ENCODE data around the gene FTCDNL1.

Gene FTCDNL1

DNA sequence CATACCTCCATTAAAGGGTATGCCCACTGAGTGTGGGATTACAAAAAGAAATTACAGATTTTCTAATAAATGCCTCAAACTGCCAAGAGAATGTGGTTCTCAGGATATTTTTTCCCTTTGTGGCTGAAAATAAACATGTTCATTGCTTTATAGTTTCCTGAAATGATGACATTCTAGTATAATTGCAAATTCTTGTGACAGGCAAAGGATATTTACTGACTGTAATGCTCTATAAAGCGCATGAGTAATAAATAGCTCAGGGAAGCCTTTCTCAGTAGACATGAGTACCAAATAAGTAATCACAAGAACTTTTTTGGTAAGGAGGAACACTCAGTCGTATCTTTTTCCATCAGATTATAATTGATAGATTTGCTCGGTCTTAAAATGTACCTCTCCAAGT, 72.3 kb downstream of the FTCDNL1 start:
- no peak for DNase-seq

DNA sequence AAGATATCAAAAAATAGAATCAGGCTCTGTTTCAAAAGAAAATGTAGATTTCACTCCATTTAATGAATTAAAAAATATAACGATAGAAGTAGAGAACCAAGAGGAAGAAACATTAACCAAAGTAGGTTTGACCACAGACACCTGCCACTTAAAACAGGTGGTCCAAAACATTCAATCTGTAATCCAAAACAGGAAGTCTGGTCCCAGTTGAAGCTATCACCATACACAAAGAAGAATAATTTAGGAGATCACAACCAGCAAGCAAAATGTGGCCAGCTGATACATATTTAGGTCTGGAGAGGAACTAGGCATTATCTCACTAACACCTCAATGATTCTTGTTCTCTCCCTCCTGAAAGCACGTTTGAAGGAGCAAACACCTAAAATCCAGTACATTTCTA, 73.1 kb downstream of the FTCDNL1 start:
- no peak for DNase-seq

DNA sequence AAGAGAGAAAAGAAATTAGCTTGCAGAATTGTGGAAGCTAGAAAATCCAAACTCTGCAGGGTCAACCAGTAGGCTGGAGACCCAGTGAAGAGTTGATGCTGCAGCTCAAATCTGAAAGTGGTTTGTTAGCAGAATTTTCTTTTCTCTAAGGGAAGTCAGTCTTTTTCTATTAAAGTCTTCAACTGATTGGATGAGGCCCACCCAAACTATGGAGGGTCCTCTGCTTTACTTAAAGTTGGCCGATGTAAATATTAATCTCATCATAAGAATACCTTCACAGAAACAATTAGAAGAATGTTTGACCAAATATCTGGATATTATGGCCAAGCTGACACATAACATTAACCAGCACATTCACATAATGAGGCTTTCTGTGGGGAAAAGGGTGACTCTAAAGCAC, 73.7 kb downstream of the FTCDNL1 start:
- no peak for DNase-seq

DNA sequence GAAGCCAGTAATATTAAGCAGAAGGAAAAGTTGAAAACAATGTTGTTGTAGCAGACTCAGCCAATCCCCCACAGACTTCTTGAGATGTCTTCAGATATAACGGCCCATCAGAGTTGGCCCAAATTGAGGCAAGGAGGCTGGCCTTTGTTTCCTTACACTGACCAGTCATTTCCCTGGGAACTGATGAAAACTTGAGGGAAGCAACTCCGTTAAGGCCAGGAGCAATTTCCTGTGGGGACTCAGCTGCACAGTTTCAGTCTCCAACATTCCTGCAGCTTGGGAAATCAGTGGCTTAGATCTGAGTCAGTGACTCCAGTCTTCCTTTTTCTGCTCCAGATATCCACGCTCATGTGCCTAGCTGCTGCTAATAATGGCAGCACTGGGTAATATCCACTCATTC, 75.7 kb downstream of the FTCDNL1 start:
- no peak for DNase-seq

DNA sequence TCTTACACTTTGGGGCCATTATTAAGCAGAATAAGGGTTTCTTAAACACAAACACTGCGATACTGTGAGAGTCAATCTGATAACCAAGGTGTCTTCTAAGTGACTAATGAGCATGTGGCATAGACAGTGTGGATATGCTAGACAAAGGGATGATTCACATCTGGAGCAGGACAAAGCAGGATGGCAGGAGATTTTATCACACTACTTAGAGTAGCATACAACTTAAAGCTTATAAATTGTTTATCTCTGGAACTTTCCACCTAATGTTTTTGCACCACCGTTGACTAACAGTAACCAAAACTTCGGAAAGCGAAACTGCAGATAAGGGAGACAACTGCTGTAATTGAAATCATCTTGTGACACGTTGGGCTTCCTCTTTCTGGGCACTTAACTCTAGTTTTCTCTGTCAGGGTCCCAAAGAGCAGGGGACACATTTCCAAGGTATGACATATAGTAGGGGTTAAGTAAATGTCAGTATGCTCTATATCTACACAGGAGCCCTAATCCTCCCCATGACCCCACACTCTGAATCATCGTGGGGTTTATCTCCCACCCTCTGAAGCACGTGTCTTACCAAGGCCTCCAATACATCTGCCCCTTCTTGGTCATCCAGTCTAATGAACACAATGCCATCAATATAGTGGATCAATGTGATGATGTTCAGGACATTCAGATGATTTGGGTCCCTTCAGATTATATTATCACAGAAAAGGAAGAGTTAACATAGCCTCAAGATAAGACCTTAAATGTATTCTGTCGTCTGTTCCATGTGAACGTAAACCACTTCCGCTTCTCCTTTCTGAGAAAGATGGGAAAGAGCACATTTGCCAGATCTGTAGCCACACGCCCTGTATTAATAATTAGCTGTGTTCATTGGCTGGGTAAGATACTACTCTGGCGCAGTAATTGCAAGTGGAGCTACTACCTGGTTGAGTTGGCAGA, 78.7 kb downstream of the FTCDNL1 start:
- peak; percentile 30 for DNase-seq

DNA sequence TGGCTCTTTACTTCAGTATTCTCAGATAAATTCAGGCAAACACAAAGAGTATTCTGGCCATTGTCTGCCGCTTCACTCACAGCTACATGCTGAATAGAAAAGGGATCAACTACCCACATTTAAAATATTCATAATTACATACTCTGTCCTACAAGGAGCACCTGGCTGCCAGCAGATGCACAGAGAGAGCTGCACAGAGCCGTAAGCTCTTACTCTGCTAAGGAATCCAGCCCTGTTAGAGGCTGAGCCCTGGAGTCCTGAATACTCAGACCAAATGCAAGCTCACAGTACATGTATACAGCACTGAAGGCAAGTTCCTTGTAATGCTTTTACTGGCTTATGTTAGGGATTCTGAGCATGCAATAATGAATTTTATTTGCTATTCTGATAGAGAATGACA, 80.3 kb downstream of the FTCDNL1 start:
- no peak for DNase-seq

DNA sequence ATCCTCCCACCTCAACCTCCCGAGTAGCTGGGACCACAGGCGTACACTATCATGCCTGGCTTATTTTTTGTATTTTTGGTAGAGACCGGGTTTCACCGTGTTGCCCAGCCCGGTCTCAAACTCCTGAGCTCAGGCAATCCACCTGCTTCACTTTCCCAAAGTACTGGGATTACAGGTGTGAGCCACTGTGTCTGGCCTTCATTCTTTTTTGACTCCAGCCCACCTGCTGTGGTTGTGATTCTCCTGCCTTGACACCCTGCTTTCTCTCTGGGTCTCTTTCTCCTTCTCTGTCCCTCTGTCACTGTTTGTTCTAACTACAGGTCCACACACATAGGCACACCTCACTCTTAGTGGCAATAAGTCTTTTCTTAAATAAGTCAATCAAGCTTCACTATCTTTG, 85.3 kb downstream of the FTCDNL1 start:
- no peak for DNase-seq

DNA sequence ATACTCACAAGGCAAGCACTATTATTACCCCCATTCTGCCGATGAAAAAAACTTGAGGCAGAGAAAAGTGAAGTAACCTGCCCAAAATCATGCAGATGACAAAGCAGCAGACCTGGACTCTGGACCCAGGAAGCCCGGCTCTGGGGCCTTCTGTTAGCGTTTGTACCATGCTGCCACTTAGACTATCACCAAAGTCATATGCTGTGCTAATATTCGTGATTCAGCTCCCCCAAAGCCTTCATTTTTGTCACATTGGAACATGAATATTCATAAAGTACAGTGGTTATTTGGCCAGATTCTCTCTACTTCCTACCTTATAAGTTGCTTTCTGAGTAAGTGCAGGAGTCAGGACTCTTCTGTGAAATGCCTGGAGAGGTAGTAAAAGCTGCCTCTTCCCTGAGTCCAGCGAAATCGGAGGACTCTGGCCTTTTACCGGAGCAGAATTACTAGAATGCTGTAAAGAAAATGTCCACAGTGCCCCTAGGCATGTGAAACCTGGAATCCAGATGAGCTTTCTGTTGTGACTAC, 86.7 kb downstream of the FTCDNL1 start:
- DNase-seq: no peak

DNA sequence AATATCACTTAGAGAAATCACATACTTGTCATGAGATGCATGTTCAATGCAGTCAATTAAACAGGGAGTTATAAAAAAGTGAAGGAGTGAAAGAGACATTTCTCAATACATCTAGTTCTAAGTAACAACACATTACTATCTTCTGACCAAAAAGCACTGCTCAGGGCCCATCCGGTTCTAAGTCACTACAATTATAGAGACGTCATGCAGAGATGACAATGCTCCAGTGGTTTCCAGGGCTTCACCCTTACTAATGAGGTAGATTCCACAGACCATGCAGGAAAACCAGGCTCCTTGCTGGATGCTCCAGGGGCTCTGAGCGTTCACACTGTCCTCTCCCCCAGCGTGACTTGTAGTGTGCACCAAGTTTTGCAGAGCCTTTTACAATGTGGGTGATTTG, 88.0 kb downstream of the FTCDNL1 start:
- no peak for DNase-seq

DNA sequence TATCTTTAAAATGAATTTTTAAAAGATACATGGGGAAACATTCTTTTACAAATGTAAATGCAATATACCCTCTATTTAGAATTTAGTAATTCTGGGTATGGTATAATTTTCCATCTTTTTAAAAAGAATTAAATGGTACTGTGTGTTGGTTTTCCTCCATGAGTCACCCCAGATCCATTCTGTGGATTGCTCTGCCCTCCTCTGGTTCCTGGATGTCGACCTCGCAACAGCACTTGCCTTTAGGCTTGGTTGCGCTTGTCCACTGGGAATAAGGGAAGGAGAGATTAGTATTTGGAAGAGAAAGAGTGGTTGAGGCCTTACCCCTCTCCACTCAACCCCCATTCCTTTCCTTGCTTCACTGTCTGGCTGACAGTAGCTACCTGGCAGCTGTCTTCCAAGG, 90.4 kb downstream of the FTCDNL1 start:
- no peak for DNase-seq

DNA sequence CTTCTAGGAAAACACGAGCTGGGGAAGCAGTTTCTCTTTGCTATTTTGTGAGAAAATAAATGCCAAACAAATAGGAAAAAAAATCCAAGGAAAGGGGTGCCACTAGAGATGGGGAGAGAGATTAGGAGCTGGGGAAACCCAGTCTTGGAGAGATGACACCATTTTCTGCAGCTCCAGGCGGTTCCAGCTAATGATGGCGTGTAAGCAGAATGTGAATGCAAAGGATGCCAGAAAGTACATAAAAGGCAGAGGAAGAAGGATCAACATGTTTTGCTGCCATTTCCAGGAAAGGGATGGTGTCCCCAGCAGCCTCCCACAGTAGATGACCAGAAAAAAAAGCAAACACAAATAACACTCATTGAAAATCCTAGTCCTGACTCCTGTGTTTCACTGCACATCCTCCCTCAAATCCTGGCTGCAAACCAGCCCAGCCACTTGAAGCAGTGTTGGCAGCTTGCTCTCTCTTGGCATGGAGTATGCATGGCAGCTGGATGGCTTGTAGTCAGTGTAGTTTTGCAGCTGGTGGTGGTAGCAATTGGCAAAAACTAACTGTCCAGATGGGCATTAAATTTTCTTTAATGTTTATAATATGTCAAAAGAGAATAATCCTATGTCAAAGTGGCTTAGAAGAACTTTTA, 93.6 kb downstream of the FTCDNL1 start:
- no peak for DNase-seq

DNA sequence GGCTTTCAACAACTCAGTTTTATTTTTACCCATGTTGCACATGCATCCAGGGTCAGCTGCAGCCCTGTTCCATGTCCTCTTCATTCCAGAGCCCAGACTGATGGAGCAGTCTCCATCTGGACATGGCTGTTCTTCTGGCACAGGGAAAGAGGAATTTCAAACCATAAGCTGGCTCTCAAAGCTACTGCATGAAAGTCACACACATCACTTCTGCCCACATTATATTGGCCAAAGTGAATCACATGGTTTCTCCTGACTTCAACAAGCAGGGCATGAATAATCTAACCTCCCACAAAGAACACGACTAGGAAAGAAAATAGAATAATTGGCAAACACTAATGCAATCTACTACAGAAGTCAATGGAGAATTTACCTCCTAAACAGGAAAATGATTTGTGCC, 94.2 kb downstream of the FTCDNL1 start:
- no peak for DNase-seq

DNA sequence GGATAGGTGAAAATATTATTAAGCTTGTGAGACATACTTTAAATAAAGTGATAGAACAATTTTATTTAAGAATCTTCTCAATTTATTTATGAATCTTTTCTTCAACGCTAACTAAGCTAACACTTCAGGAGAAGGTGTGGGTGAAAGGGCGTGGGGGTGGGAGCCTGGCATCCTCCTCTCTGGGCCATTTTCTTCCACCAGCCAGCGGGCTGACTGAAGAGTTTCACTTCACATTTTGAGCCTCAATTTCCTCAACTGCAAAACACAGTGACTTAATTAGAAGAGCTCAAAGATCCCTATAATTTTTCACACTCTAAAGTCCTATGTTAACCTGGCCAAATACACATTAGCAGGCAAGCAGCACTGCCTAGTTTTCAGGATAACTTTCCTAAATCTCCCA, 94.8 kb downstream of the FTCDNL1 start:
- DNase-seq: no peak

DNA sequence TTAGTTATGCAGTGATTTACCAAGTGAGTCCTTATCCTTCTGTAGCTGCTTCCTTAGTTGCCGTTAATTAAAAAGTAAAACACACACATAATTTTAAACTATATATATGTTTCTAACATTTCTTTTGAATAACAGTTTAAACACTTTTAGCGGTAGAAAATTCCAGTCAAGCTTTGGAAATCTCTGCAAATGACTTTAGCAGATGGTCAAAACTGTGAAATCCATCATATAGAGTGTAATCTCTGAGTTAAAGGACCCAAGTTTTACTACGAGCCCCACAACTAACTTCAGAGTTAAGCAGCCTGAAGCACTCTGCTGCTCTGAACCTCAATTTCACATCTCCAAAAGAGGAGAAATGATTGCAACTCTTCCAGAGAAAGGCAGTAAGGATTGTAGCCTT, 96.2 kb downstream of the FTCDNL1 start:
- DNase-seq: no peak

DNA sequence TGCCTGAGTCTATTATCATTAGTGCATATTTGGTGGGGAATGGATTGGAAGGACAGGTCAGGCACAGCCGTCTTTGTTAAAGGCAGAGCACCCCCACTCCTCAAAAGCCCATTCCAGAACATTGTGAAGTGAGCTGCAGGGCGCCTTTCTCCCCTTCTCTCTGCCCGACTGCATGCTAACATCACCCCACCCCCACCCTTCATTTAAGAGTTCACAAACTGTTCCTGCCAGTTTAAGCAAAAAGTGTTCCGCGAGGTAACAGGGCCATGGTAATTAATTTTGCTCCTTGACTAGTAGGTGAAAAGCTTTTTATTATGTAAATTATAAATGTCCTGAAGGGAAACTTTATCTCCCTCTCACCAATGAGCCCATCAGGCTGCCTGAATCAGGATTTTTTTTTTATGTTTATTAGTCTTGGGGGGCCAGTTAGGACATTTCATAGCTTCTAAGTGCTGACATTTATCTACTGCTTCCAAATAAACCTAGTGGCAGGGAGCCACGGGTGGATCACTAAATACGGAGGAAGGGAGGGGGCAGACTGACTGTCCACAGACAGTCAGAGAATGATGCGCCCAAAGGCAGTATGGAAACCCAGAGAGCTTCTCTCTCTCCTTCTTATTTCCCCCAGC, 99.4 kb downstream of the FTCDNL1 start:
- no peak for DNase-seq

DNA sequence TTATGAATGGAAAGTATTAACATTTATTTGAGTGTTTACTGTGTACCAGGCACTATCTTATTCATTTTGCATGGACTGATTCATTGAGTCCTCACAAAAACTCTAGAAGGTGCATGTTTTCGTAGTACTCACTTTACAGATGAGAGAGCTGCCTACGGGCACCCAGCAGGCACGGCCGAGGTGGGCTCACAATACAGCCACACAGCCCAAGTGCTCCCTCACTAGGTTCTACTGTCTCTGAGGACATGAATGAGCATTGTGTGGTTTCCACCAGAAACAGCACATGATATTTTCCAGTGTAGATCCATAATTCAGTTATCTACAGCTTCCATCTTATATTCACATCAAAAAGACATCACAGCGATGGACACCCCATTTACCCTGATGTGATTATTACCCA, 101.4 kb downstream of the FTCDNL1 start:
- DNase-seq: no peak

DNA sequence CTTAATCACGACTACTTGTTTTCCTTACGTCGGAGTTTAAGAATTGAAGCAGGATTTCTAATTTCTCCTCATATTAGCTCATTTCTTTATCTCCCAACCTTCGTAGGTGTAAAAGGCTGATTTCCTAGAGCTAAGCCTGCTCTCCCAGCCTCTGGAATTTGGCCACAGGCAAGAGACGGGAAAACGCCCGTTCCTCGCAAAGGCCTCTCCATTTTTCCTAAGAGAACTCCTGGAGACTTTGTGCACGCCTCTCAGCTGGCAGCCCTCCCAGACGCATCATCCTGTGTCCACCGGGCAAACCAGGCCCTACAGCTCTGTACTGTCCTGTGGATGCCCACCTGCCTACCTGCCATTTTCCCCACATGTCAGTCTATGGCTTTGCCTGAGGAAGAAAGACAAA, 106.3 kb downstream of the FTCDNL1 start:
- DNase-seq: no peak

DNA sequence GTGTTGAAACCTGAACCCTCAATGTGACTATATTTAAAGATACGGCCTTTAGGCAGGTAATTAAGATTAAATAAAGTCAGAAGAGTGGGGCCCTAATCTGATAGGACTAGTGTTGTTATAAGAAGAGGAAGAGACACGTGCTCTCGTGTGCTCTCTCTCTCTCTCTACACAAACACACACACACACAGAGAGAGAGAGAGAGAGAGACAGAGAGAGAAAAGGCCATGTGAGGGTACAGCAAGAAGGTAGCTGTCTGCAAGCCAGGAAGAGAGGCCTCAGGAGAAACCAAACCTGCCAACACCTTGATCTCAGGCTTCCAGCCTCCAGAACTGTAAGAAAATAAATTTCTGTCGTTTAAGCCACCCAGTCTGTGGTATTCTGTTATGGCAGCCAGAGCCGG, 106.7 kb downstream of the FTCDNL1 start:
- DNase-seq: no peak

DNA sequence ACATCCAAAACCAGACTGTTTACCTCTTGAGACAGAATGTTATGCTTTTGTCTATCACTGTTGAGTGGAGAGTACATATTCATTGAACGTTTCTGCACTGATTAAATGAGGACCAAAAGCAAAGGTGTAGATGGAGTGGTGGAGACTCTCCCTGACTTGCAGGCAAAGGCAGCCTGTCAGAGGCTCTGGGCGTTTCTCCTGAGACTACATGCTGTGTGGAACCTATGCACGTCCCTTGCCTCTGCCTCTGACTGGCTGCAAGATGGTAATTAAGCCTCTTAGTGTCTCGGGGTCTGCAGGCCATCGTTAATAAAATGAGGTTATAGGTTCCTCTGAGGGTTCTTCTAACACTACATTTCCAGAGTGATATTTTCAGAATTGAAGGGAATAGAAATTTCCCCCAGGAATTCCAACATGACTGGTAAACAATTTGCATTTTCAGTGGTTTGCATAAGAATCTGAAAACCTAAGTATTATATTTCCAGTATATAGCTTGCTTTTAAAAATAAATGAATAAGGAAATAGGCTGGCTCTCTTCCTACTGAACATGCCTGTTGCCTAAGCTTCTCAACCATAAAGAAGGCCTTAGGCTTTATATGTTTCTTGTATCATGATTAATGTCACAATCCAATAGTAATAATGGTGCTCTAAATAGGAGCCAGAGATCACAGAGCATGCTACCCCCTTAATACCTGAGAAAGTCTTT, 107.4 kb downstream of the FTCDNL1 start:
- no peak for DNase-seq

DNA sequence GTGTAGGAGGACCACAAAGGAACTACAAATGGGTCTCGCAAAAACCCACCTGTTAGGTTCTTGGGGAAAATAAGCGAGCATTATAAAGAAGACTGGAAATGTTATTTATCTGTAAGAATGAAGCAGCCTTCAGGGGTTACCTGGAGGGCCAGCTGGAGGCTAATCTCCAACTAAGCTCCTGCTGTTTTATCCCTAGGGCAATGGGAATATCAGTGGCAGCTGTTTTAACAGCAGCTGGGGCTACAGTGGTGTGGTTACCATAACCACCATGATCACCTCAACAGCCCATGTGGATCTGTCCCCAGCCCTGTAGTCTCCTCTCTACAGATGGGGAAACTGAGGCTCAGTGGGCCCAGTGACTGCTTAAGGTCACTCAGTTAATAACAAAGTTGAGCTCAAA, 108.1 kb downstream of the FTCDNL1 start:
- no peak for DNase-seq

DNA sequence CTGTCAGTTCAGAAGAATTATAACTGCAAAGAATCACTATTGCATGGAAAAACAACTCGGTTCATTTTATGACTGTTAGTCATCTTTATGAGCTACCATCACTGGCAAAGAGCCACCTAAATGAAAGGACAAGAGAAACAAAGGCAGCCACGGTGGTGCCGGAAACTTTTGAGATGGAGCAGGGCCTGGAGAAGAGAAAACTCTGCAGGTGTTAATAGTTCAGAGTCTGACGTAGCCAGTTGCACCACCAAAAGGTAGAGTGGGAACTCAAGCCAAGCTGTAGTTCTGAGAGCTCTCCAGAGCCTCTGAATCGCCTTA, 110.9 kb downstream of the FTCDNL1 start:
- DNase-seq: no peak

DNA sequence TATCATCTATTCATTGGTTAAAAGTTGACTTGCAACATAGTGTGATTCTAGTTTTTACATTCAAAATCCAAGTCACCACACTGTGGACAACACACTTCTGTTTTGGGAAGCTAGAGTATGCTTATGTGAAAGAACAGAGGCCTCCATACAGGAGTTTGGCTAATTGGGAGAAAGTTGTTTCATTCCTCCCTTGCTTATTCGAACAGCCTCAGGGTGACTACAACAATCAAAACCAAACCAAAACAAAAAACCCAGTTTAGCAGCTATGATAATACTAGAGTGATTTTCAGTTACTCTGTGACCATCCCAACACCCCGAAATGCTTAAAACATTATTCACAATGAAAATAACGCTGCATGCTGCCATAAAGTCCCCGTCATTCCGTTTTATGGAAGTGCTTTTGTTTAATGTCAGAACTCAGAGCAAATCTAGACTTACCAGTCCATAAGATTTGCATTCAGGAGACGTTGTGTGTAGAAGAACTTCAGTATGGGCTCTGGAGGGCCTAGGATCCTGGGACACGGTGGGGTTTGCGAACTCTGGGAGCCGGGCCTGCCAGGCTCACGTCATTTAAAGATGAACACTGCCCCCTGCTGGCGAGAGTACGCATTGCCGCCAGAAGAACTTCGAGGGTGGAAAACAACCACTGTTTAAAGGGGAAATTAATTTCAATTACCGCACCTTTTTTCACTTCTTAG, 111.4 kb downstream of the FTCDNL1 start:
- DNase-seq: peak; percentile 53

All from activated CD4-positive, alpha-beta T cell treated with anti-CD3 and anti-CD28 coated beads, Interleukin-10, Interleukin-2, amounts not matched to agents 100 ng/mL and 50 ng/mL, durations not matched to agents 16 hours and 8 hours (primary cell).